Inflammatory macrophage treated with lipopolysaccharide for 4 hours (primary cell): ENCODE data around the gene SH2D5.

Experiments
- DNase-seq: peaks from one replicate; pipeline ENCODE4 v3.0.0-alpha.2; 2020

The SH2D5 gene

DNA sequence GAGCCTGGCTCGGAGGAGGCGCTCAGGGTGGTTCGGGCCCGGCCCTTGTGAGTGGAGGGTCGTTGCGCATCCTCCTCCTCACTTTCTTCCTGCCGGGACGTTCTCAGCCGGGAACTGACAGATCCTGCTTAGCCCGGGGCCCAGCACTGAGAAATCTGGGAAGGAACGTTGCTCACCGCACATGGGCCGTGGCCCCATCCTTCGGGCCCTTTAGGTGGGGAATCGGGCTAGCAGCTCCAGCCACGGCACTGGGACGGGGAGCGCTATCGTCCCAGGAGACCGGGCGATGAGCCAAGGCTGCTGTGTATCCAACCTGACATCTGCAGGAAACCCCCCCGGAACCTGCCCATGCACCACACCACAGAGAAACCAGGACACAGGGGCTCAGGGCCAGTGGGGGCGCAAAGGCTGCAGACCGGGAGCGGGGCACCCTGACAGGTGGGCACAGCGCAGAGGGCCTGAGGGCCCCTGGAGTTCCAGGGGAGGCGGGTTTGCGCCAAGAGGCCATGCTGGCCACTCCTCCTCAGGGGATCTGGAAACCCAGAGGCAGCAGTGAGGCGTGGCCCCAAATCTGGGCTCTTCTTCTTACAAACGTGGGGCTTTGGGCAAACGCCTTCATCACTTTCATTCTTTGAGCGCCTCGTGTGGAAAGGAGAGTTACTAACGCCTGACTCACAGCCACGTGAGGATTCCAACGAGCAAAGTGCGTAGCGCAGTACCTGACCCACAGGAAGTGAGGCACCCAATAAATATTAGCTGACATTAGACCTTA, at the start of gene SH2D5:
Gene SH2D5, minus strand, starts transcription at position 116 of the 772 bp plus-strand sequence. CDS start 4,659 bp downstream, outside the sequence.
- peak; percentile 92 for DNase-seq

DNA sequence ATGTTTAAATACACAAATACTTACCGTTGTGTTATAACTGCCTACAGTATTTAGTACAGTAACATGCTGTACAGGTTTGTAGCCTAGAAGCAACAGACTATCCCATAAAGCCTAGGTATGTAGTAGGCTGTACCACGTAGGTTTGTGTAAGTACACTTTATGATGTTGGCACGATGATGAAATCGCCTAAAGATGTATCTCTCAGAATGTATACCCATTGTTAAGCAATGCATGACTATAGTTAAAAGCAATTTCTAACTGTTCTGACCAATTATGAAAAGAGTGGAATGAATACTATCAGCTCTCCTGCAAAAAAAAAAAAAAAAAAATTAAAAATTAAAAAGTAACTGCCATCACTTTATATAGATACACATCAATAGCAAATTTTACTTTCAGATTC, 43.2 kb upstream of the SH2D5 start:
- no peak for DNase-seq

DNA sequence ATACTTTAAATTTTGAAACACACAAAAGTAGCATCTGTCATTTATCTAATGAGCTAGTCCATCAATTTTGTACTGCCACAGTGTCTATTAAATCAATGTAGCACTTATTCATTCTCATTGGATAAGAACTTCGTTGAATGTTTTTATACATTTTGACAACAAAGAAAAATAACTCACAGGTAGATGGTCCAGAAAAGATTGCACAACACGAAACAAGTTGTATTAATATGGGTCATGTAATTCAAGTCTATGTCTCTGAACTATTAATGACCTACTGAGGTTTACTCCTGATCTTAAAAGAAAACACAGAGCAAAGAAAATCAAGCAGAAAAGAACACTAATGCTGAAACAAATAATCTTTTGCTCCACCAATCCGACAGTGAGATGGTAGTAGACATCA, 39.3 kb upstream of the SH2D5 start:
- no peak for DNase-seq

DNA sequence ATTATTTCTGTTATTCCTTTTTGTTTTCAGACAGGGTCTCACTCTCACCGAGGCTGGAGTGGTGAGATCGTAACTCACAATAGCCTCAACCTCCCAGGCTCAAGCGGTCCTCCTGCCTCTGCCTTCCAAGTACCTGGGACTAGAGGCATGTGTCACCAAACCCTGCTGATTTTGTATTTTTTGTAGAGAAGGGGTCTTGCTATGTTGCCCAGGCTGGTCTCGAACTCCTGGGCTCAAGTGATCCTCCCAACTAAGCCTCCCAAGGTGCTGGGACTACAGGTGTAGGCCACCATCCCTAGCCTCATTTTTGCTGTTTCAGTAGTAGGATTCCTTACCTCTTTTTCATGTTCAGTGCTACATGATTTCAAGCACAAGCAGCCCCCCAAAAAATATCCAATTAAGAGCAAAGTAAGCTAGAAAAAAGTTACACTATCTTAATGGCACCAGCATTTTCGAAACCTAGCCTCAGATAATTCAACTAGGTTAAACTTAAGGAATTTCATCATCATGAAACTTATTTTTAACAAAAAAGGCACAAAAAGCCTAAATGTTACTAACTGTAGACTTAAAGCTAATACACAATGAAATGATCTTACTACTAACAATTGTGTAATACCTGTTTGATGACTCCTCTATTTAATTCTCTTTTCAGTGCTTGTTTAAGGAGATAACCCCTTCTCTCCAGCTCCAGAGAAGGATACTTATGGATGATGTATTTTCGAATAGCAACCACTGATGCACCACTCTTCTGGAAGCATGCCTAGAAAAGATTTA, 38.0 kb upstream of the SH2D5 start:
- DNase-seq: no peak

DNA sequence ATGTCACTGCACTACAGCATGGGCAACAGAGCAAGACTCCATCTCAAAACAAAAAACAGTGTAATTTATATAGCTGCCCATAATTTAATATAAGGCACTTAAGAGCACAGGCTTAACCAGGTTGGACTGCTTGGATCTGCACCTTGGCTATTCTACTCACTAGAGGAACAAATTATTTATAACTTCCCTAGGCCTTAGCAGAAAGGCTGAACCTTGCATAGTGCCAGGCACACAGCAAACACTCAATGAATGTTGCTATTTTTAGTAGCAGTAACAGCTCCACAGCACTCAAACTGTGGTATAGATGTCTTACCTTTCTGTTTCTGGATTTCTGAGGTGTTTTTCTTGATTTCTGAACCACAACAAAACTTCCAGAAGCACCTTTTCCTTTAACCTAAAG, 34.8 kb upstream of the SH2D5 start:
- DNase-seq: no peak

DNA sequence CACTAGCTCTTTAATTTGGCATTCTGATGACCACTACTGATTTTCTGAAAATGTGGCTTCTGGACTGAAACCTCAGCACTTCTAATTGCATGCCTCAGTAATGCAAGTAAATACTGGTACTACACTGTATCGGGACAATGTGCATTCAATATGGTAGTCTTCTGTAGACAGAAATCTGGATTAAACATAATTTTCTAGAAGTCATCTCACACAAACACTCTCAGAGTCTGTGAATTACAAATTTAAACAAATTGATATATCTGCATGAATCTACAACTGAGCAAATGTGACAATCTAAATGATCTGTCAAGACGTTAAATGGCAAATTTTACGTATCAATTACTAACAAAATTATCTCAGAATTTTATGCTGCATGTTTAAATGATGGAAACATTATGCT, 30.9 kb upstream of the SH2D5 start:
- no peak for DNase-seq

DNA sequence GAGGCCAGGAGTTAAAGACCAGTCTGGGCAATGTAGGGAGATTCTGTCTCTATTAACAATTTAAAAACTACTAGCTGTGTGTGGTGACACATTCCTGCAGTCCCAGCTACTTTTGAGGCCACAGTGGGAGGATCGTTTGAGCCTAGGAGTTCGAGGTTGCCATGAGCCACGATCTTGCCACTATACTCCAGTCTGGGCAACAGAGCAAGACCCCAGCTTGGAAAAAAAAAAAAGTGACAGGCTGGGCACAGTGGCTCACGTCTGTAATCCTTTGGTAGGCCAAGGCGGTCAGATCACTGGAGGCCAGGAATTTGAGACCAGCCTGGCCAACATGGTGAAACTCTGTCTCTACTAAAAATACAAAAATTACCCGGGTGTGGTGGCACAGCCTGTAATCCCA, 27.8 kb upstream of the SH2D5 start:
- DNase-seq: no peak

DNA sequence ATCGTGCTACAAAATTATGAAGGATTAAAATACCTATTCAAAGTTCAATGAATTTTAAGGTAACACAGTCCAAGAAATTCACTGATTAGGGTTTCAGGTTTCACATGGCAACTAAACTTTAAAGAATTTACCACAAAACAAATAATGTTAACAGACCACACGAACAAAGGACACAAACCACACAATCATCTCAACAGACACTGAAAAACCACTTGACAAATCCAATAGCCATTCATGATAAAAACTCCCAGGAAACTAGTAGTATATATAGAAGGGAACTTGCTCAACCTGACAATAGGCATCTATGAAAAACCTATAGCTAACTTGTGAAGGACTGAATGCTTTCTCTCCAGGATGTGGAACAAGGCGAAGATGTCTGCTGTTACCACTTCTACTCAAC, 21.1 kb upstream of the SH2D5 start:
- DNase-seq: no peak

DNA sequence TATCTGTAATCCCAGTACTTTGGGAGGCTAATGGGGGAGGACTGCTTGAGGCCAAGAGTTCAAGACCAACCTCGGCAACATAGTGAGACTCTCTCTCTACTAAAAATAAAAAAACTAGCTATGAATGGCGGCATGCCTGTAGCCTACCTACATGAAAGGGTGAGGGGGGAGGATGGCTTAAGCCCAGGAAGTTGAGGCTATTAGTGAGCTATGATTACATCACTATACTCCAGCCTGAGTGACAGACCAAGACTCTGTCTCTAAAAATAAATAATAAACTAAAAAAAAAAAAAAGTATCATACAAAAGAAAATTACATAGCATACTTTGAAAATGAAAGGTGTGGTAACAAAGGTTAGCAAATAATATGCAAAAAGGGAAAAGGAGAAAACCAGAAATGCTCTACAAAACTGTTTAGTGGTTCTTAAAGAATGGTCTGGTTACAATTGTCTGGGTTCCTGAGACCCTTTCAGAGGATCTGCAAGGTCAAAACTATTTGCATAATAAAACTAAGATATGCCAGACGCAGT, 19.0 kb upstream of the SH2D5 start:
- DNase-seq: no peak

DNA sequence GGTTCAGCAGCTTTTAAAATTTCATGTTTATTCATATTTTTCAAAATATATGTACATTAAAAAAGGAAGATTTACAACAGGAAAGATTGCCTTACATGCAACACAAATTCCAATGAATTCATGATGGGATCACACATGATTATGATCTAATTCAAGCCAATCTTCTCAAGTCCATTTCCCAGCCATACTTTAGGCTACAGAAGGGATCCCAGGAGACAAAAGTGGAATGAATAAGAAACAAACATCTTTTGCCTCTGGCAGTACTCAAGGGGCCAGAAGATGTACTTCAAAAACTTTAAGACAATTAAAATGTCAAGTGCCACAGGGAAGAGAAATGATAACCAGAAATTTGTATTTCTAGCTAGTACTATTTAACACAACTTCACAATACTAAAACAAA, 10.2 kb upstream of the SH2D5 start:
- DNase-seq: no peak

DNA sequence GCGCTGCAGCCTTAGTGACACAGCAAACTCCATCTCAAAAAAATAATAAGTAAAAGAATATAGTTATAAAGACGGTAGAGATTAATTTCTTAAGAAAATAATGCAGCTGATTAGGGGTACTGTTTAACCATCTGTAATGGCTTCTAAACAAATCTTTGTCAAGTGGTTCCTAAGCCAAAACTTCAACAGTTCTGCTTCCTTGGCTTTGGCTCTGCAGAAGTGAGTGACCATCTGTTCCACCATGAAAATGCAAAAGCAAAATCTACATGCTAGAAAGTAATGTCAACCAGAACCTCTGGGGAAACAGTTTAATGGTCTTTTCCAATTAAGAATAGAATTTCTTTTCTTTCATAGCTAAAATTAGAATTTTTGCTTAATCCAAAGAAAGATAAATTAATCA, 8.3 kb upstream of the SH2D5 start:
- no peak for DNase-seq

DNA sequence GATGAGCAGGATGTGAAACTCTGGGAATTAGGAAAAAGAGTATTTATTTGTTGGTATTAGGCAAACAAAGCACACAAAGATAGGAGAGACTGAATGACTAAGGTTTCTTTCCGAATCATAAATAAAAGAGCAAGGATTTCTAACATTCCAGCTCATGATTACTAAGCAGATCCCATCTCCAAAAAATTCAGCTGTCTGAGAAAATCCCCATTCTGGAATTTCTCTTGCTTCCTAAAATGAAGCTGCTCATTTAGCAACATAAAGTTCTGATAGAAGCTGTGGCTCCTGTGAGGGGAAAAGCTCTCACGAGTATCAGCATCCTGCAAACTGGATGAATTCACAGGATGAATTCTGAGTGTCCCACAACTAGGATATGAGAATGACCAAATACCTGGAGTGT, 6.7 kb upstream of the SH2D5 start:
- DNase-seq: no peak

DNA sequence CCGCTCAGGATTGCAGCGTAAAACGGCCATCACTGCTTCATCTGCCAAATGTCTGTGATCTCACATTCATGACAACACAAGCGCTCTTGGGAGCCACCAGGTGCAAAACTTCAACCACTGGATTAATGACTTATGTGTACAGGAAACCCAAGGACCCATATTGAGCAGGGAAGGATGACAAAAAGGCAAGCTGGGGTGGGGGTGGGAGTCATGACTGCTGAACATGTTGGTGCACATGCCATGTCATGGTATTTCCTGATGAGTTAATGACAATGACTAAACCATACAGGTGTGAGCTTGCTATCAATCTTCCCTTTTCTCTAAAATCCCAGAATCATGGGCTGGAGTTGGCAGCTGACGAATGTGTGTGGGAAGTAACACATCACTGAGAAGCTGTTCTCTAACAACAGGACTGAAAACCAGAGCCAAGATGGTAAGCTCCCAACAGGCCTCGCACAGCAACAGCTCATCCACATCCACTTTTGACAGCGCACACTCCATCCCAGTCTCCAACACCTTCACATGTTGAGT, 3.1 kb upstream of the SH2D5 start:
- no peak for DNase-seq

DNA sequence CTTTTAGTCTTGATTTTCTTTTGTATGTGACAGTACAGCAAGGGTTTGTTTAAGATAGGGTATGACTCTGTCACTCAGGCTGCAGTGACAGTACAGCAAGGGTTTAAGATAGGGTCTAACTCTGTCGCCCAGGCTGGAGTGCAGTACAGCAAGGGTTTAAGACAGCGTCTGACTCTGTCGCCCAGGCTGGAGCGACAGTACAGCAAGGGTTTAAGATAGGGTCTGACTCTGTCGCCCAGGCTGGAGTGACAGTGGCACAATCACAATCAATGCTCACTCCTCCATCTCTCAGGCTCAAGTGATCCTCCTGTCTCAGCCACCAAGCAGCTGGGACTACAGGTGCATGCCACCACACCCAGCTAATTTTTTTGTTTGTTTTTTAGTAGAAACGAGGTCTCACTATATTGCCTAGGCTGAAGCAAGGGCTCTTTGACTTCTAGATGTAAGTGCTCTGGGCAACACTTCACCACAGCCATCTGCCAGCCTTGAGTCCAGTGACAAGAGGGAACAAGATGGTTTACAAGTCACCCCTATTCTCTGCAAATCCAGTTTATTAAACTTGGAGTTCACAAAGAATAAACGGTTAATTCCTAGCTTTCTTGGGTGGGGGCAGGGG, 965 bp upstream of the SH2D5 start:
- no peak for DNase-seq

DNA sequence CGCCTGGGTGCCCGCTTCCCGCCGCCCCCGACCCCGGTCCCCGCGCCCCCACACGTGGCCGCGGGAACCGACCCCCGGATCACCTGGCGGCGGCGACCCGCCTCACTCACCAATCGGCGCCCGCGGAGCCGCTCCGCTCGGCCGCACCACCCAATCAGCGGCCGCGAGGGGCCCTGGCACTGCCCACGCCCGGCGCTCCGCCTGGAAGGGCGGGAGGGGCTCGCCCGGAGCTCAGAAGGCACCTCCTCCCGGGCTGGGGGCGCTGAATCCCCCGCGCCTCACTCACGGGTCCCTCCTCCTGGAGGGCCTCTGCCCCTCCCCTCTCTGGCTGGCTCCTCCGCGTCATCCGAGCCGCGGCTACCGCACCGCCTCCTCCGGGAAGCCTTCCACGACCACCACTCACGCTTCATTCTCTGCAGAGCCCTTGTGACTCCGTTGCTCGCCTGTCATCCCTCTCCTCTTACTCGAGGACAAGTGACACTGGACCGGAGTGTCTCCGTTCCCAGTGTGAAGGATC, 374 bp downstream of the SH2D5 start:
- peak; percentile 35 for DNase-seq

DNA sequence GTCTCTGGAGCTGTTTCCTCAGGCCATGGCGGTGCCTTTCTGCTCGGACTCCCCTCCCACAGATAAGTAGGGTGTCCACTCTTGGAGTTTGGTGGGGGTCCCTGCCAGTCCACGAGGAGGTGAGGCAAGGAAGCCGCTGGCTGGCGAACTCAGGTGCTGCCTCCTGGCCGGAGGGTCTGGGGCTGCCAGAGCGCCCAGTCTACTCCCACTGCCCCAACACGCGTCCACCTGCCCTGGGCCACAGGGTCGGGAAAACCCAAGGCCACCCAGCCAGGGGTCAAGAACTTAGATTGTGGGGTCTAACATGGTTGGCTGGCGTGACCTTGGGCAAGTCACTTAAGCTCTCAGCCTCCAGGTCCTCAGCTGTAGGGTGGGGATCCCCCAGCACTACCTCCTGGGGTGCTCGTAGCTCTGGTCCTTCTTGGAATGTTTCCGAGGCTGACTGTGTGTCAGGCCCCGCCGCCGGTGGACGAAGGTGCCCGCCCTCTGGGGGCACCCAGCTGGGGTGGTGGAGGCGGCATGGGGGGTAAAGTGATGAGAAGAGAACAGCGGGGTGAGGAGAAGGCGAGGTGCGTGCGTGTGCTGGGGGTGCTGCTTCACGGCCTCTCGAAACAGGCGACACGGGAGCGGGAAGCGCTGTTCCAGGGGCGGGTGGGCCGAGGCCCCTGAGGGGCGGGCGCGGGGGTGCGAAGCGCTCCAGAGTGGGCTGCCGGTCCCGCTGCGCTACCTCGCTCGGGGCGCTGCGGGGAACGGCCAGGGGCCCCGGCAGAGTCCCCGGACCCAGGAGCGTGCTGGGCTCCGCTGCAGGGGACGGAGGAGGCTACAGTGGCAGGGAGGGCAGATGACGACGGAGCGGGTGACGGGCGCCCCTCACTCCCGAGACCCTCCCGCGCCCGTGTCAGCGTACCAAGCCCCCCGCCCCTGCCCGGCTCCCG, 1.2 kb downstream of the SH2D5 start:
- no peak for DNase-seq

DNA sequence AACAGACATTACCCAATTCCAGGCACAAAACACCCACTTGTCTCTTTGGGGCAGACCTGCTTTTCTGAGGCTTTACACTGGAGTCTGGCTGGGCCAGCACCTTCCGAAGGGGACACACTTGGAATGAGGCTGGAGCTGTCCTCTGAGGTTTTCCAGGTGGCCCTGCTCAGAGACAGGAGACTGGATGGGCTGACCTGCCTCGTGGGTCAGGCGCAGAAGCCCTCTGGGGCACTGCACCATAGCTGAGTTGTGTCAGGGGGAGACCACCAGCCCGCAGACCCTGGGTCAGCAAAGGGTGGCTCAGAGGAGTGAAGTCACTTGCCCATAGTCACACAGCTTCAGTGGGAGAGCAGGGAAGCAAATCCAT, 1.8 kb downstream of the SH2D5 start:
- DNase-seq: no peak

DNA sequence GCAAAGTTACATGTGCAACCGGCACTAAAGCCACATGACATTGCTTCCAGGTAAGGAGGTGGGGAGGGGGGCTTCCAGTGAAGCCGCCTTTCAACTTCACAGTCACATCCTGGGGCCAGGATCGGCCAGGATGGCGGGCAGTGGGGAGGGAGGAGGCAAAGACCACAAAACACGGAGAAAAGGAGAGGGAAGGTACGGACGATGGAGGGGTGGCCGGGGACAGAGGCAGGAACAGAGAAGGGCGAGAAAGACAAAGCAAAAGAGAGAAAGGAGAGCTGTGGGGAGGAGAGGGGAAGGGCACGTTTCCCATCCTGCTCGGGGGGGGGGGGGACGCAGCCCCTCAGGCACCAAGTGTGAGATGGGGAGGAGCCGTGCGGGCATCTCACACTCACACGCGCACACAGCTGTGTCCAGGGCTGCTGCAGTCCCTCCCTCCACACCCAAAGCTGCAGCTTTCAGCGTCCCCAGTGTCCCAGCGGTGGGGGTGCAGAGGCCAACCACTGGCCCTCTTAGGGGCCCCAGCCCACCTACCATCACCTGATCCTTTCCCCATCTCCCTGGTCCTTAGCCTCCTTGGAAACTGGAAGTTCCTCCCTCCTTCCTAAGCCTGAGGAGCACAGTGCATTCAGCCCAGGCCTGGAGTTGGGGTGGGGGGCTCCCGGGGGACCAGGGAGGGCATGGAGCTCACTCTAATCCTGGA, 2.4 kb downstream of the SH2D5 start:
- DNase-seq: no peak

DNA sequence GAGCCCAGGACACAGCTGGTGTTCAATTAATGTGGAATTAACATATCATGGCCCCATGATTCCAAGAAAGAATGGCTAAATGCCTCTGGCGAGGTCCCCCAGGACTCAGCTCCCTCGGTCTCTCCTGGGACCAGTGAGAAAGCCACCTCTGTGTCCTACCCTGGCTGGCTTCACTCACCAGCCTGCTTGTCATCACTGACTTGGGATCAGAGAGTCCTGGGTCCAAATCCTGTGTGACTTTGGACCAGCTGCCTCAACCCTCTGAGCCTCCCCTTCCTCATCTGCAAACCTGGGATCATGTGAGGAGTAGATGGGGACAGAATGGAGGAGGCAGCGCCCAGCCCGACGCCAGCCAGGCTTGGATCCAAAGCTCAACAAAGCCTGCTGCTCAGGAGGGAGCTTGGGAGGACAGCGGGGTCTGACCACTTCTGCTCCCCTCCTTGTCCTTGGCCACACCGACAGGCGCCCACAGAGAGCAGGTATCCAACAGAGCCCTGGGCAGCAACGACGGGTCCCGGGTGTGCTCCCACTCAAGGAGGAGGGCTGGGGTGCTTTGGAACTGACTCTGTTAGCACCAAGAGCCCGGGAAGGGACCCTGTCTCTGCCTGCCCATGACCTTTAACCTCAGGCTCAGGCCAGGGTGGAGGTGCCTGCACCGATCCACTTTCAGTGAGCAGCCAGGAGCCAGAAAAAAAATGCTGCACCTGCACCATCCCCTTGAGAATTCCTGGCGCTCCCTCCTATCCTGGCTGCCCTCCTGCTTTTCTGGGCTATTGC, 3.2 kb downstream of the SH2D5 start:
- no peak for DNase-seq

DNA sequence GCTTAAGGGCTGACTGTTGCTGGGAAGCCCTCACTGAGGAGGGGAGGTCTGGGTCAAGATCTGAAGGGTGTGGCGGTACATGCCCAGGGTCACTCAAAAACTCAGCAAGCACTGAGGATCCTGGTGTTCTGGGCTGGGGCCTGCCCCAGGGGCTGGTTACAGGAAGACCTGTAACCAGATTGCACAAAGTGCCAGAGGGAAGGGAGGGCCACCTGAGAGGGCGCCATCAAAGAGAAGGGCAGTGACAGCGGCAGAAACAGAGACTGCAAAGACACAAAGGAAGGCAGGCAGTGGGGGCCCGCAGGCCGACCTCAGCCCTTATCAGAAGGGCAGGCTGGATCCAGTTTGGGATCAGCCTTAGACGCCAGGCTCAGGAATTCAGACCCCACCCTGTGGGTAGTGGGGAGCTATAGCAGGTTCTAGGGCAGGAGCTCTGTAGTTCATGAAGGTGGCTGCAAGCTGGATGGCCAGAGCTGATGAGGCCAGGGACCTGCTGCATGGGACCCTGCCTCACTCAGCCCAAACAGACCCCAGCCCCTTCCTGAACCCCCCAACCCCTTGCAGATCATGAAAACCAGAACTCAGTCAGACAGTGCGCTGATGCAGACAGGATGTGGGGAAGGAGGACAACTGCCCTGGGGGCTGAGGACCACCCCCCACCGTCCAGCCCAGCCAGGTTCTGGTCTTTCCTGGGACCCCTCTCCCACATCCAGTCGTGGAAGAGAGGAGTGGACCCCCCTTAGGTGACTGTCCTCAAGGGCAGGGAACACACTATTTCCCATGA, 3.9 kb downstream of the SH2D5 start:
- DNase-seq: no peak
